ENCODE results near the gene ATP2B1.

The ATP2B1 gene

GRCh38 chr12:89574736-89575208 lies 133.9 kb downstream of the ATP2B1 start:
- no peak for DNase-seq

GRCh38 chr12:89573051-89573810 lies 135.4 kb downstream of the ATP2B1 start:
- DNase-seq, result no peak

GRCh38 chr12:89571491-89572195 lies 137.0 kb downstream of the ATP2B1 start:
- no peak for DNase-seq

DNA sequence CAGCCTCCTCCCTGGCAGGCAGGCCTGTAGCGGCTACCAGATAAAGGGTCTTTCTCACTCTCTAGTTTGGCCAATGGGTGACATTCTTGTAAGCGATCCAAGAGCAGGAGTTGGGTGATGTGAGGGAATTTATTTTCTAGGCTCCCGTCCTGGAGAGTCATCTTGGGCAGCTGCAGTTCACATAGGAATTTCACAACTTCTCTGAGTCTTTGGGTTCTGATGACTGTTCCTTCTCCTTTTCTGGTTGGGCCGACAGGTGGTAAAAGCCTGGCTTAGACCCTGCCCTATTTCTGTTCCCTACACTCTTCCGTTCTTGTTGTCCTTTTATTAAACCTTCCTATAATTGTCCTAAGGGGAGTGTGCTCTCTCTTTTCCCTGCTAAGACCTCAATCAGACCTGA lies 140.2 kb downstream of the ATP2B1 start:
- DNase-seq, result no peak

- no peak for DNase-seq
These were observed 140.9 kb downstream of the ATP2B1 start for GRCh38 chr12:89567691-89568239.

DNA sequence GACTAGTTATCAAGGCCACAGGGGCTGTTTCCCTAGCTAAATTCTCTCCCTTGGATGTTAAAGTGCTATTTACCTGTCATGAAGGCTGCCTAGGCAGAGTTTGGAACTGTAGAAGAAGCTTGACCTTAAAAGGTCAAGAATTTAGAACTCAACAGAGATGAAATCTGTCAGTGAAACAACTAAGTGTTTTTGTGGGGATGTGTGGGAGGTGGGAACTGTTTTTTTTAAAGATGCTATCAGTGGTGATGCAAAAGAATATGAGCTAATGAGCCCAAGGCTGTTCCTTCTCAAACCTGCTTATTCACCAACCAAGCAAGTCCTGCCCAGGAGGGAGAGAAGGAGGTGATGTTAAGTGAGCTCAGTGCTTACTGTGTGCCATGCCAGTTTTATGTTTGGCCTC lies 142.0 kb downstream of the ATP2B1 start:
- no peak for DNase-seq

GRCh38 chr12:89565002-89565401 lies 143.6 kb downstream of the ATP2B1 start:
- no peak for DNase-seq

DNA sequence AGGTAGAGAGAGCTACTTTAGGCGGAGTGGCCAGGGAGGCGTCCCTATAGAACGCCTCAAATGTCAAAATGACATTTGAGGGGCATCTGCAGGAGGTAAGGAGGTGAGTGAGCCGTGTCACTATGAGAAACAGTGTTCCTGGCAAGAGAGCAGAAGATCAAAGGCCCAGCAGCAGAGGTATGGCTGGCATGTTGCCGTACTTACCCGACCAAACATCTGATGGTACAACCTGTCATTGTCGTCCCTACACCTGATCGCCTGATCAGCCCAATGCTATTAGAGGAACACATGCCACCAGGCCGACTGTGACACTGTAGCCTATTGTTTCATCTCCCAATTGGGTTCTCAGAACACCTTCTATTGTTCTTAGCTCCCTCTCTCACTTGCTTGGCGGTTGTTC lies 148.9 kb downstream of the ATP2B1 start:
- DNase-seq, result no peak

- no peak for DNase-seq
These were observed 151.7 kb downstream of the ATP2B1 start for GRCh38 chr12:89556976-89557375.

DNA sequence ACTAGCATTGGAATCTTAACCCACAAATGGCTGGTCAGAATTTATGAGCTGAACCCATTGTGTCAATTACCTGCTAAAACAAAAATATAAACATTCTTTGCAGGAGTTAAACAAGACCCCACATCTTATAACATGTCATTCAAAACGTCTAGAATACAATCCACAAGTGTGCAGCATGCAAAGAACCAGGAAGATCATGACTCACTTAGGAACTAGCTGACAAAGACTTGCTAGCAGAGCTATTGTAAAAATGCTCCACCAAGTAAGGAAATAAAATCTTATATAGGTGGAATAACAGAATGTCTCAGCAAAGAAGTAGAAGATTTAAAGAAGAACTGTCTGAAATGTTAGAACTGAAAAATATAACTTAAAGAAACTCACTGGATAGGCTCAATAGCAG lies 156.3 kb downstream of the ATP2B1 start:
- no peak for DNase-seq

- DNase-seq, result no peak
These were observed 156.9 kb downstream of the ATP2B1 start for GRCh38 chr12:89551747-89552146.

DNA sequence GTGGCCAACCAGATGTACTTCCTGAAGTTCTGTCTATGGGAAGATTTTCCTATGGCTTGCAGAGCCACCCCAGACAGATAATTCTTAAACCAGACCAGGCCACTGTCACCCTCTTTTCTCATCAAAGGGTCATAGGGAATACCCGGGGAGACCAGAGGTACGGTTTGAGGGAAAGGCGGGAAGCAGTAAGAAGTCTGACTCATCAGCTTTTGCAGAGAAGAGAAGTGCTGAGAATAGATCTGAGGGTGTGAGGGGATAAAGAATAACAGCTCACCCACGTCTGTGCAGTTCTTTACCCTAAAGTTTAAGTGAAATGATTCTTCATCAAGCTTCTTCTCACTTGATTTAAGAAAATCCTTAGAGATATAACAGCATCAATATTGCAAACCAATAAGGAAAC lies 161.5 kb downstream of the ATP2B1 start:
- no peak for DNase-seq

- DNase-seq, result no peak
These were observed 162.5 kb downstream of the ATP2B1 start for GRCh38 chr12:89546151-89546550.

- no peak for DNase-seq
These were observed 163.9 kb downstream of the ATP2B1 start for GRCh38 chr12:89544681-89545184.

GRCh38 chr12:89544022-89544421 lies 164.6 kb downstream of the ATP2B1 start:
- no peak for DNase-seq

- peak; percentile 71 for DNase-seq
These were observed 165.6 kb downstream of the ATP2B1 start for GRCh38 chr12:89542912-89543592.

GRCh38 chr12:89542236-89542635 lies 166.4 kb downstream of the ATP2B1 start:
- no peak for DNase-seq

GRCh38 chr12:89540586-89540985 lies 168.1 kb downstream of the ATP2B1 start:
- DNase-seq, result no peak

DNA sequence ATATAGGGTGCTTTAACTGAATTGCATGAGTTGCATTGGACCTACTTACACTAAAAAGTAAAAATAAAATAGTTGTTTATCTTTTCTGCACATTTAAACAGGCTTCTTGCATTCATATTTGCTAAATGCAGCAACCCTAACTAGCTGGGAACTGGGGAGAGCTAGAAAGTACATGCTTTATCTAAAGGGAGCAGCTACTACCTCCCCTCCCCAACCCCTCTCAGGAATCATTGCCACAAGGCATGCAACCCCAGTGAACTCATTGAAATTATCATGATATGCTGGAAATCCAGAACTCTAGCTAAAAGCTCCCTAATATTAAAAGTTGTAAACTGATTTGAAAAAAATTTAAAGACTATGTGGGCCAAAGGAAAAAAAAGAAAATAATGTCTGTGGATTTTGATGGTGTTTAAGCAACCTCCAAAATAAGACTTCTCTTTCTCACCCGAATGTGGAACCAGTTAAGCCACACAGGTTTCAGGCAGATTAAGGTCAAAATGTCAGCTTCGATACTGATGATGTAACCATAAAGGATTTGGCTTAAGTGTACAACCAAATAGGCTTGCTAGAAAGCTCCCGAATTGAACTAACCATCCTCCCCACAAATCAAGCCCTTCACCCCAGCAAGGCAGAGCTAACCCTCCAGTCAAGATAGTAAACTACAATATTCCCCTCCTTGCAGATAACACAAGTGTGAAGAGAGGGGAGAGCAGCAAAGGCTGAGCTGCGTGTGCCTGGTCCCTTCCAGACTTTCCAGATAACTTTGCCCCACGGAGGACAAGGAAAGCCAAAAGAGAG lies 169.0 kb downstream of the ATP2B1 start:
- DNase-seq, result no peak

- no peak for DNase-seq
These were observed 169.7 kb downstream of the ATP2B1 start for GRCh38 chr12:89538897-89539296.
